HG02798 (cell line): ENCODE results near the gene RERE.
"Not testable (repeated sequence)": the region's sequence is repeated elsewhere in the genome, so short reads cannot be mapped to it uniquely, and the experiment has no call there.

ENCODE experiments used
- ATAC-seq: cut with Tn5 transposase; IDR thresholded peaks from one replicate; pipeline ENCODE4 v1.9.1; 2021; ENCODE audit warnings: mild to moderate bottlenecking; ENCODE audit not compliant: unreplicated experiment, poor library complexity

Gene RERE

GRCh38 chr1:8701794-8702471 is 115.5 kb downstream of the RERE start:
- no peak for ATAC-seq

DNA sequence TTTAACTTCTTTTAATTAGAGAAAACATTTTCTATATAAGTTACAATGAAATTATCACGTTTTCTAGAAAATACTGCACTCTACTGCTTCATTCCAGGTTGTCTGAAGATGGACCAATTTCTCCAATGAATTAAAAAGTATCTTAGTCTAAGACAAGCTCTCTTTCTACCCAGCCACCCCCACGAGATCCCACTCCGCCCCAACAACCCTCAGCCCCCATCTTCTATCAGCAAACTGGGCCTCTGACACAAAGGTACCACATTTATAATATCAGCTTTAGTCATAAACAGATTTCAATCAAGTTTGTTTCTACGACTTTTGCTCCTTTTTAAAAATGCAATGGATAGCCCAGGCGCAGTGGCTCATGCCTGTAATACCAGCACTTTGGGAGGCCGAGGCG is 117.8 kb downstream of the RERE start:
- ATAC-seq, result no peak

GRCh38 chr1:8698937-8699447 is 118.4 kb downstream of the RERE start:
- no peak for ATAC-seq

DNA sequence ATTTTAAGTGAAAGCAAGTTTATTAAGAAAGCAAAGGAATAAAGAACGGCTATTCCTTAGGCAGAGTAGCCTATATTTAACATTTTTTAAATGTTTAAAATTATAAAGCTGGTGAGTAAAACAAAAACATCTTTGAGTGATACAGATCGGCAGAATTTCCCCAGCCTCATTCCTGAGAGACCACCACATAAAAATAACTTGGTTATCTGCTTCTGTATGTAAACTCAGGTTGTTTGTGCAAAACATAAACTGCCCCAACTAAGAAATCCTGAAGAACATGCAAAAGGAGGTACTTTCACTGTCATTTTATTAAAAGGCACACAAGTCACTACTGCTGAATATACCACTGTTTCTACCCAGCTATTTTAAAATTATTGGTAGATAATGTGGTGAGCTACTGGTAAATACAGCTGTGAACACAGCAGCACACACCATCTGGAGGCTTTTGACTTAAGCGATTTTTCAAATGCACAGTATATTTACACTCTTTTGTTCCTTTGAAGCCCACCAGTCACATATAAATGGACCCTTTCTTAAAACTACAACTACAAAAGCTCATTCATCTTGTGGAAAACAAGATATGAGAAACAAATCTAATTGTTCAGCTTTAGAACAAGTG is 119.3 kb downstream of the RERE start:
- no peak for ATAC-seq

DNA sequence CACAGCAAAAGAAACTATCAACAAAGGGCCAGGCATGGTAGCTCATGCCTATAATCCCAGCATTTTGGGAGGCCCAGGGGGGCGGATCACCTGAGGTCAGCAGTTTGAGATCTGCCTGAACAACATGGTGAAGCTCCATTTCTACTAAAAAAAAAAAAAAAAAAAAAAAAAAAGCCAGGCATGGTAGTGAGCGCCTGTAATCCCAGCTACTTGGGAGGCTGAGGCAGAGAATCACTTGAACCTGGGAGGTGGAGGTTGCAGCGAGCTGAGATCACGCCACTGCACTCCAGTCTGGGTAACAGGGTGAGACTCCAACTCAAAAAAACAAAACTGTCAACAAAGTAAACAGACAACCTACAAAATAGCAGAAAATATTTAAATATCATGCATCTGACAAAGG is 122.0 kb downstream of the RERE start:
- ATAC-seq, result not testable (repeated sequence)

DNA sequence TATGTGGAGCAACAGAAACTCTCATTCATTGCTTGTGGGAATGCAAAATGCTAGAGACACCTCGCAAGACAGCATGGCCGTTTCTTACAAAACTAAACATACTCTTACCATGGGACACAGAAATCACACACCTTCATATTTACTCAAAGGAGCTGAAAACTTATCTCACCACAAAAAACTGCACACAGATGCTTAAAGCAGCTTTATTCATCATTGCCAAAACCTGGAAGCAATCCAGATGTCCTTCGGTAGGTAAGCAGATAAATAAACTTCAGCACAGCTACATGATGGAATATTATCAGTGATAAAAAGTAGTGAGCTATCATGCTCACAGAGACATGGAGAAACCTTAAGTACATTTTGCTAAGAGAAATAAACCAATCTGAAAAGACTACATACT is 124.3 kb downstream of the RERE start:
- no peak for ATAC-seq

- no peak for ATAC-seq
Observed at GRCh38 chr1:8691662-8692061, 125.8 kb downstream of the RERE start.

DNA sequence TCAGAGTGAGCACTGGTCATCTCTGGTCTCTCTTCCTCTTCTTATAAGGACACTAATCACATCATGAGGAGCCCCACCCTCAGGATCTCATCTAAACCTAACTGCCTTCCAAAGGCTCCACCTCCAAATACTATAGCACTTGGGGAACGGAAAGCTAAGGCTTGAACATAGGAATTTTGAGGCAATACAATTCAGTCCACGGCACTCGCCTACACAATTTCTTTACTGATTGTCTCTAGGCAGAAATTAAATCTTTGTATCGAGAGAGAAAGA is 127.3 kb downstream of the RERE start:
- ATAC-seq, result no peak

DNA sequence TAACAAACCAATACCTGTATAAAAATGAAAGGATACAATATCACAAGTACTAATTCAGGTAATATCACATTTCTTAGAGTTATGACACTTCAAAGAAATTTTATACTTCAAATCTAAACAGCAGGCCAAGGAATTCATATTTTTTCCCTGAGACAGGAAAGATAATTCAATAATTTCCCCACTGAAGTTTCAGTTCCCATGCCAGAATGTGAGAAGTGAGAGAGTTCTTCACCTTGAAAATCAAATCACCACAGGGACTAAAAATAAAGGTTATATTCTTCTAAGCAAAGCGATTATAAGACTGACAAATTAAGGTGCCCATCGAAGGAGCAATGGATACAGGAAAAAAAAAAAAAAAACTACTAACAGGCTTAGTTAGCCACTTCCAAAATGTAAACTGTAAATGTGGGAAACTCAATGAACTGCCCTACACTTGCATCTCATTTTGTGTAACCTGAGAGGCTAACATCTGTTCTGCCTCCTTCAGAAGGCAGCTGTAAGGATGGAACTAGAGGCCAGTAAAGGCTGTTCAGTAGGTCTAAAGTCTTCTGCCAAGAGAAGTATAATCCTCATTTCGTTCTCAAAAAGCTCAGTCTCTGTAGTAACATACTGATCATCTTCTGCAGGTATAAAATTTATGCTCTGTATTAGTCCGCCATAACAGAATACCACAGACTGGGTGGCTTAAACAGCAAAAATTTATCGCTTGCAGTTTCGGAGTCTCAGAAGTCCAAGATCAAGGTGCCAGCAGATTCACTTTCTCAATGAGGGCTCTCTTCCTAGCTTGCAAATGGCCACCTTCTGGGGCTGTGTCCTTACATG is 127.8 kb downstream of the RERE start:
- no peak for ATAC-seq

- ATAC-seq, result no peak
Observed at GRCh38 chr1:8687538-8687937, 129.9 kb downstream of the RERE start.

DNA sequence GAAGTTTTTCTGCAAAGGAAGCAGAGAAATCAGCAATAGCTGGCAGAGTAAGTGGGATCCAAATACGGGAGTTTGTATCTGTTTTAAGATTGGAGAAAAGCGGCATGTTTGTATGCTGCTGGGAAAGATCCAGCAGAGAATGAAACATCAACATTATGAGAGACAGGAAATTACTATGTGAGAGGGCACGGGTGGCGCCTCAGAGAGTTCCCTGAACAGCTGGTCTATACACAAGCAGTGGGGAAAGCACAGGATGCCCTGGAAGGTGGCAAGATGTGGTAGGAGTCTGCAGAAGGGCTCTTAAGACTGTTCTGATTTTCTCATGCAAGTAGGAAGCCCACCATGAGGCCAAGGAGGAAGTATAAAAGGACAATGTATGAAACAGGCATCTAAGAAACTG is 130.4 kb downstream of the RERE start:
- ATAC-seq, result no peak

GRCh38 chr1:8685463-8685862 is 132.0 kb downstream of the RERE start:
- no peak for ATAC-seq

- ATAC-seq, result no peak
Observed at GRCh38 chr1:8684590-8684989, 132.8 kb downstream of the RERE start.

GRCh38 chr1:8682573-8682972 is 134.9 kb downstream of the RERE start:
- ATAC-seq, result no peak

GRCh38 chr1:8681911-8682310 is 135.5 kb downstream of the RERE start:
- no peak for ATAC-seq

DNA sequence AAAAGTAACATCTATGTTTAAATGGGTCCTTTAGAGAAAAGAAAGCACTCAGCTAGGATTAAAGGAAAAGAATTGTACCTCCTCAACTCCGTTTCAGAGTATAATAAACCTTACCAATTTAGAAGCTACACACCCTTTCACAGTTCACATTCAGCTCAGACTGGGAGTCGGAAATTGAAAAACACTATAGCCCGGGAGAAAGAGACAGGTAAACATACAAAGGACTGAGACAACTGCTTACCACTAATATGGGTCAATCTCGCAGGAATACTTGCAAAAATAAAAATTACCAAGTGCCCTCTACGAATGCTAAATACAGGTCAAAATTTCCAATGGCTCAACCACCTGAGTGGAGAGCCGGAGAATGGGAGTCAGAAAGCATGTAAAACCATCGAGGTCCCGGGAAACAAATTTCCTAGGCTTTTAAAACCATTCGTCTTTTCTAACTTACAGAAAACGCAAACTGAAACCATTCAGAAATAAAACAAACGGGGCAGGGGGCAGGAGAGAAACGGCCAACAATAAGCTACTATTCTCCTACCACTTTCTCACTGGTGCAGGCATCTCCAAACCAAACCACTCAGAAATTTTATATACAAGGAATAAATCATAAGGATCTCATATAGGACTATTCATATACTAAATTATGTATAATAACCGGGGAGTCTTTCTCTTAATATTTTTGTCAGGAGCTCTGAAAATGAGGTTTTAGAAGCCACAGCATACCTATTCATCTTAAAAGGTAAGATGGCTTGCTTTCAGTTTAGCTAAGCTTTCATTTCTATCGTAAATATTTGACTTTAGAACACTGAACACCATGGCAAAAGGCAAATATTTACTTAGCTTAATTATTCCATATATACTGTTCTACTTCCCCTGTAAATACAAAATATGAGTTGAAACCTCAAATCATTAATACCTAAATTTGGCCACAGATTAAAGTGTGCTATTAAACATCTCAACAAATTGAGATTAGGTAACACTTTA is 136.5 kb downstream of the RERE start:
- ATAC-seq, result no peak

DNA sequence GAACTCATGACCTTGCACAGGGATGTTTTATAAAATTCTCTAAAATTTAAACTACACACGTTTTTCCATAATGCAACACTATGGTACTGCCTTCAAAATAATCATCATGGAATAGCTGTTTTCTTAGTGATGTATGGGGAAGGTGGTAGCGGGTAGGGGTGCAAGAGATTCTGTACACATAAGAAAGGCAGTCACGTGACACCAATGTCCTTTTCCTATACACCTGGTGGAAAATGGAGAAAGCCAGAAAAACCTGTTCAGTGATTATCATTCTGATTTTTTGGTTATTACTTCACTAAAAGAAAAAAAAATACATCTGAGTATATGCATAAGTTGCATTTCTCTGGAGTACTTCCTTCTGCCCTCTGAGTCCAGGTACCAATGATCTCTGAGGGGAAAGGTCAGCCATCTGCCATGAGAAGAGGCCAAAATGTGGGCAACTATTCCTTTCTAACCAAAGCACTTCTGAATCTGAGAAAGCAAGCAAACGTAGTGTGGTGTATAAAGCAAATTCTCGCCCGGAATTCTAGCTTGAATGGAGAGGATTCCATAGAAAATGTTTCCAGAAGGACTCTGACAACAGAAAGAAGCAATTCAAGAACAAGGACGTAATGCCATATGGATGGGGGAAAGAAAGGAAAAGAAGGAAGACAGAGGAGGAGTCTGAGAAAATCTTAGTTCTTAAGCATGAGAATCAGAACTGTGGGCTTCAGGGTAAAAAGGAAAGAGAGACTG is 137.3 kb downstream of the RERE start:
- ATAC-seq, result no peak

DNA sequence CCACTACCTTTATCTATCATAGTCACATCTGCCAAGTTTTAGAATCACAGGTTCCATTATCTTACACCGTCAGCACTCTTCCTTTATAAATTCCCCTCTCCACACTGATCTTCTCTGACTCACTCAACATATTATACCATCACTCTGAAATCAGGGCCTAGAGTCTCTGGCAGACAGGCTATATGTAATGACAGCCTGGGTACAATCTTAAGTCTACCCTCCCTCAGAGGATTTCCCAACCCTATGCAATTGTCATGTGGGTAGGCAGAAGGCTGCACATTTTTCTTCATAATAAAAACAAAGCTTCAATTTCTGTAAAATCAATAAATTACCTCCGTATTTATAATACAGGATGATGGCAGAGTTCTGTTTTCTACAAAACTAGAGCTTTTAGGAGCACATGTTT is 138.0 kb downstream of the RERE start:
- ATAC-seq, result no peak

DNA sequence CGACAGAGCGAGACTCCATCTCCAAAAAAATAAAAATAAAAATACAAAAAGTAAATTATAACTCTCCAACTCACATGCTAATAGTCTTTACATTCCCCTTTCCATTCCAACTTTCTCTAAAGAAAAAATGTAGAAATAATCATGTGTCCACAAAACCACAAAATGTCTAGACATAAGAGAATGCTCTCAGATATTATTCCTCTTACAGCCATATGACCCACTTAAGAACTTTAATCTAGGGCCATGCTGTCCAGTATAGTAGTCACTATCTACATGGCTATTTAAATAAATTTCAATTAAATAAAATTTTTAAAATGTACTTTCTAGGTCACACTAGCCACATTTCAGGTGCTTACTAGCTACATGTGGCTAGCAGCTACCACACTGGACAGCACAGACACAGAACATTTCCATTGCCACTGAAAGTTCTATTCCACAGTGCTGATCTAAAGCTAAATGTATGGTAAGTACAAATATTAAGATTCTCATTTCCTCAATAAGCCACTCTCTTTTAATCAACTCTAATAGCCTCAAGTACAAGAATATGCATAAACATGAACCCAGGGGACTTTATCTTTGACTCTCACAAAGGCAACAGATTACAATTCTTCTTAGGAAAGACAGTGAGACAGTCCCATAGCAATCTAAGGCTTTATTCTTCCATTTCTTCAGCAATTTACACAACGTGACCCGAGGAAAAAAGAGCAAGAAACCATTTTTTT is 138.6 kb downstream of the RERE start:
- ATAC-seq, result no peak
